ENCODE results near the gene PYGL. TPM values are rescaled to one million over a fixed set of nuclear protein-coding genes. Genes with fewer than 3 reads are reported as not detected.

Gene PYGL
- total RNA-seq, 4 donors from 2014 or later = 18.5 to 39.7 (median 27.4) TPM

DNA sequence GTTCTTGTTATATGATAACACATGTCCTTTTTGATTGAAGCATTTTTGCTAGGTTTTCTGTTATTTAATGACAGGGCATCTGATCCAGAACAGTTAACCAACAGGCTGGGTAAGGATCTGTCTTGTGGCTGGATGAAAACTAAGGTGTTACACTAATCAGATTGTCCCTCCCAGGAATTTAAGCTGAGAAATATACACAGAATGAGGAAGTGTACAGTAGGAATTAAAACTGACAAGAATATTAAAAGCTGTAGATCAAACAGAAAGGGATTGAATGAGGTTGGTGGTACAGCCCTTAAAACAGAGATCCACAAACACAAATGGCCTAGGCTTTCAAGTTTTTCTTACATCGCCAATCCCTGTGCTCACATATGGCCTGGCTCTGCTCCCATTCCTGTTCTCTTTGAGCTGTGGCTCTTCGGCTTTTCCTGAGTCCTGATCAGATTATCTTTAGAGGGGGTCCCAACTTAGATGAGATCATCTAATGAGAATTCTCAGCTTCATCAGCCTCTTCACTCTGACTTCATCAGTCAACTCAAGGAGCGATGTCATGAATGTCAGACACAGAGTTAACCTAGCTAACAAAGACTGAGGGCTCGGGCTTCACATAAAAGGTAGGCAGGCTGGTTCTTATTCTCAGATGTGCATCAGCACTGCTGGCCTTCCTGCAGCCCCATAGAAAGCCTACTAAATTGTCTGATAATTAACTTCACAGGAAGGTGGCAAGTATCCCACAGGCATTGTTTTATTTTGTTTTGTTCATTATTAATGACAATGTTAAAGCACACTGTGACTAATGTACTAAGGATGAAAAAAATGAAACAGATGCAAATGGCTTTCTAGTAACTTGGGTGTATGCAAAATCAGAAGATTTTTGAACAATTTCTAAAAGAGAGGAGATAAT is 11.4 kb downstream of the PYGL start:
- WGBS, 2 donors (ENCODE audit: low coverage in 1 of 2) = 83 to 92% methylated on average over 4 of the region's 4 CpGs
- Histone ChIP-seq H3K4me3 (no peak overlapping the region), H3K36me3 (peaks cover 0 to 83% of the 10 kb centered on the region in 2 donors)

DNA sequence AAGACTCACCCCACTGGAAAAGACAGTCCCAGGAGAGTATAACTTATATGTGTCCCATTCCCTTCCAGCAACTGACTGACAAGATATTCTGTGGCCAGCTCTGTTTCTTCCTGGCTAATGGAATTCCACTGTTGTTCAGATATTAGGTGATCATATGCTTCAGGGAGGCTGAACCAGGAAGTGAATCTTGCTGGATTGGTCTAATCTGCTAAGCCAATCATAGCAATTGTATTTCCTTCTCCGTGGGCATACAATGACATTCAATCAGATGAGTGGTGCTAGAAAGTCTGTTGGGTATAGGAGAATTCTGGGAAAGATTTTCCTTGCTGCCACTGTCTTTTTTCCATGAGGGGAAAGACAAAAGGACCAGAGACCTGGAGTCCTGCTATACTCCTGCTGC is 12.1 kb downstream of the PYGL start:
- 67% methylated on average over 1 of the region's 1 CpG; no CpG with 5 or more reads in 1 of the 2 donors for WGBS, 2 donors (ENCODE audit: low coverage in 1 of 2)
- Histone ChIP-seq H3K27ac (no peak overlapping the region), H3K27me3 (no peaks in the 10 kb centered on the region), H3K4me3 (no peak overlapping the region), H3K36me3 (peaks cover 0 to 86% of the 10 kb centered on the region in 2 donors), H3K9me3 (no peaks in the 10 kb centered on the region), H3K4me1 (no peaks in the 10 kb centered on the region)
- no peak for ATAC-seq
- TF ChIP-seq, protein P1, sequence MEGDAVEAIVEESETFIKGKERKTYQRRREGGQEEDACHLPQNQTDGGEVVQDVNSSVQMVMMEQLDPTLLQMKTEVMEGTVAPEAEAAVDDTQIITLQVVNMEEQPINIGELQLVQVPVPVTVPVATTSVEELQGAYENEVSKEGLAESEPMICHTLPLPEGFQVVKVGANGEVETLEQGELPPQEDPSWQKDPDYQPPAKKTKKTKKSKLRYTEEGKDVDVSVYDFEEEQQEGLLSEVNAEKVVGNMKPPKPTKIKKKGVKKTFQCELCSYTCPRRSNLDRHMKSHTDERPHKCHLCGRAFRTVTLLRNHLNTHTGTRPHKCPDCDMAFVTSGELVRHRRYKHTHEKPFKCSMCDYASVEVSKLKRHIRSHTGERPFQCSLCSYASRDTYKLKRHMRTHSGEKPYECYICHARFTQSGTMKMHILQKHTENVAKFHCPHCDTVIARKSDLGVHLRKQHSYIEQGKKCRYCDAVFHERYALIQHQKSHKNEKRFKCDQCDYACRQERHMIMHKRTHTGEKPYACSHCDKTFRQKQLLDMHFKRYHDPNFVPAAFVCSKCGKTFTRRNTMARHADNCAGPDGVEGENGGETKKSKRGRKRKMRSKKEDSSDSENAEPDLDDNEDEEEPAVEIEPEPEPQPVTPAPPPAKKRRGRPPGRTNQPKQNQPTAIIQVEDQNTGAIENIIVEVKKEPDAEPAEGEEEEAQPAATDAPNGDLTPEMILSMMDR (IDR thresholded peaks at IDR 0.05) = no peak
- TF ChIP-seq POLR2AphosphoS5 (IDR thresholded peaks at IDR 0.05) (no peak), POLR2A (IDR thresholded peaks at IDR 0.05) (no peak), EP300 (IDR thresholded peaks at IDR 0.05) (no peak)

More for the DNA sequence above, 11.4 kb downstream of the PYGL start:
- Histone ChIP-seq H3K27me3 (no peaks in the 10 kb centered on the region), H3K27ac (no peak overlapping the region), H3K9me3 (no peaks in the 10 kb centered on the region), H3K4me1 (no peaks in the 10 kb centered on the region)
- TF ChIP-seq POLR2A (IDR thresholded peaks at IDR 0.05) (no peak), EP300 (IDR thresholded peaks at IDR 0.05) (no peak), POLR2AphosphoS5 (IDR thresholded peaks at IDR 0.05) (no peak)
- TF ChIP-seq, protein P1 (IDR thresholded peaks at IDR 0.05) = no peak
- ATAC-seq = no peak

DNA sequence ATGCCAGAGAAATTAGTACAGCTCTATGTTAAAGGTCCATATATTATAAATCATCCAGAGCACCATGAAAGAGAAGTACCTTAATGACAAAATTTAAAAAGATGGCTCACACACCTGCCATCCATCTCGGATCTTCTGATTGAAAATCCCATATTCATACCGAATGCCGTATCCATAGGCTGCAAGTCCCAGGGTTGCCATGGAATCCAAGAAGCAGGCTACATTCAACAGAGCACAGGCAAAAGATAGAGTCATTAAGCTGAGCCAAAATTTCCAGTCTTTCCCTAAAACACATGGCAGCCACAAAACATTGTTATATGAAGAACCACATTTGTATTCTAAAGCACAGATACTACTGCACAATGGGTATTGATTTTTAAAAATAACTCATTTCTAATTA is 12.7 kb downstream of the PYGL start:
- no peak overlapping the region for H3K4me3 ChIP-seq
- H3K9me3 ChIP-seq = no peaks in the 10 kb centered on the region
- WGBS, 2 donors (ENCODE audit: low coverage in 1 of 2) = 90 to 100% methylated on average over 3 of the region's 3 CpGs
- no peak overlapping the region for H3K27ac ChIP-seq
- no peak for ATAC-seq
- H3K36me3 ChIP-seq = peaks cover 0 to 83% of the 10 kb centered on the region in 2 donors
- no peaks in the 10 kb centered on the region for H3K27me3 ChIP-seq
- TF ChIP-seq, protein P1 (IDR thresholded peaks at IDR 0.05) = no peak
- no peak for TF ChIP-seq POLR2AphosphoS5 (IDR thresholded peaks at IDR 0.05)
- TF ChIP-seq EP300 (IDR thresholded peaks at IDR 0.05) = no peak
- no peak for TF ChIP-seq POLR2A (IDR thresholded peaks at IDR 0.05)
- no peaks in the 10 kb centered on the region for H3K4me1 ChIP-seq

DNA sequence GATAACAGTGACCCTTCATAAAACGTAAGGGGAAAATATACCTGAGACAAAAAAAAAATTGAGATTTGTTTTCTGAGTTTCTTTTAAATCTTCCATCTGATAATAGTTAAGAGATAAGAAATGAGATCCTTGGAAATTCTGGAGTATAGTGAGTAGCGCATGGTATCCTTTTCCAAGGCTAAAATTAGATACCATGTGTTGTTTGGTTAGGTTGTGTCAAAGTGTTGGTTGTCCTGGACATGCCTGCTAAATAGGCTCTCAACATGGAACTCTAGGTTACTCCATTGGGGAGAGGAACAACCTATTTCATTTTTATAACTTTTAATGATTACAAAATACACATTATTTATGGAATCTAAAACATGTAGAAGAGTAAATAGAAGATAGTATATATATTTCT is 14.8 kb downstream of the PYGL start:
- Histone ChIP-seq H3K27me3 (no peaks in the 10 kb centered on the region), H3K4me1 (no peaks in the 10 kb centered on the region), H3K36me3 (peaks cover 0 to 69% of the 10 kb centered on the region in 2 donors), H3K9me3 (no peaks in the 10 kb centered on the region), H3K4me3 (no peak overlapping the region), H3K27ac (no peak overlapping the region)
- WGBS, 2 donors (ENCODE audit: low coverage in 1 of 2) = 78 to 79% methylated on average over 2 of the region's 2 CpGs
- no peak for ATAC-seq
- no peak for TF ChIP-seq EP300 (IDR thresholded peaks at IDR 0.05)
- TF ChIP-seq POLR2AphosphoS5 (IDR thresholded peaks at IDR 0.05) = no peak
- no peak for TF ChIP-seq POLR2A (IDR thresholded peaks at IDR 0.05)
- TF ChIP-seq, protein P1 (IDR thresholded peaks at IDR 0.05) = no peak

Measured in gastroesophageal sphincter (tissue), 4 donors.